ENCODE data around the gene FAM53A. TPM values are rescaled to one million over a fixed set of nuclear protein-coding genes. Genes with fewer than 3 reads are reported as not detected.

FAM53A gene
- total and polyA plus RNA-seq, 2 experiments from 2014 or later, result 7.1 to 11.8 TPM

DNA sequence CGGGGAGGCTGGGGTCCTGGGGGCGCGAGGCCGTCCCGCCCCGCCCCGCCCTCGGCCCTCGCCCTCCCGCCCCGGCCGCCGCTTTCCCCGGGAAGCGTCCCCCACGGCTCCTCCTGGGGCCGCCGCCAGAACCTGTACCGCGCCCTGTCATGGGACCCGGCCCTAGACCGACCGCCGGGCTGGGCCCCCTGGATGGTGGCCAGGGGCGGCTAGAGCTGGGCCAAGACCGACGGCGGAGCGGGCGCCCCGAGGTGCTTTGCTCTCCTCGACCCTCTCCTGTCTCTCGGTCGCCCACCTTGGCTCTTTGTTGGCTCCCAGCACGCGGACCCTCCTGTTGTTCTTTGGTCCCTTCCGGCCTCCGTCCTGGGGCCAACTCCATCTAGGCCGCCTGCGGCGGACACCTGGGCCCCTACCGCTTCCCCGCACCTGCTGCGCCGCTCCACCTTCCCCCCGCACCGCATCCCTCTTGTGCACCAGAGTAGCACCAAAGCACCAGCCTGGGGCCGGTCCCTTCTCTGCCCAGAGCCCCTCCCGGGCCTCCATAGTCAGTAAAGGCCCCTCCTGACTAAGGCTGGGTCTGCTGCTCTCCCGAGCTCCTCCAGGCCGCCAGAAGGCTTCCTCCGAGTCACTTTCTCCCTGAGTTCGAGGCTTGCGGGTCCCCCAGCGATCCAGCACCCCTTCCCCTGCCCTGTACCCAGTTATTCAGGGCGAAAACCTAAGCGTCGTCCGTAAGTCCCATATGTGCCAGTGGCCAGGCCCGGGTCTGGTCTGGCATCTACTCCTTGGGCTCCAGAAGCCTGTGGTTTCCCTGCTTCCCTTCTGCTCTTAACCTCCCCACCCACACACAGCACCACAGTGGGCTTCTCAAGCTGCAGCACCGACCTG, 37.8 kb upstream of the FAM53A start:
- TF ChIP-seq, protein P1, sequence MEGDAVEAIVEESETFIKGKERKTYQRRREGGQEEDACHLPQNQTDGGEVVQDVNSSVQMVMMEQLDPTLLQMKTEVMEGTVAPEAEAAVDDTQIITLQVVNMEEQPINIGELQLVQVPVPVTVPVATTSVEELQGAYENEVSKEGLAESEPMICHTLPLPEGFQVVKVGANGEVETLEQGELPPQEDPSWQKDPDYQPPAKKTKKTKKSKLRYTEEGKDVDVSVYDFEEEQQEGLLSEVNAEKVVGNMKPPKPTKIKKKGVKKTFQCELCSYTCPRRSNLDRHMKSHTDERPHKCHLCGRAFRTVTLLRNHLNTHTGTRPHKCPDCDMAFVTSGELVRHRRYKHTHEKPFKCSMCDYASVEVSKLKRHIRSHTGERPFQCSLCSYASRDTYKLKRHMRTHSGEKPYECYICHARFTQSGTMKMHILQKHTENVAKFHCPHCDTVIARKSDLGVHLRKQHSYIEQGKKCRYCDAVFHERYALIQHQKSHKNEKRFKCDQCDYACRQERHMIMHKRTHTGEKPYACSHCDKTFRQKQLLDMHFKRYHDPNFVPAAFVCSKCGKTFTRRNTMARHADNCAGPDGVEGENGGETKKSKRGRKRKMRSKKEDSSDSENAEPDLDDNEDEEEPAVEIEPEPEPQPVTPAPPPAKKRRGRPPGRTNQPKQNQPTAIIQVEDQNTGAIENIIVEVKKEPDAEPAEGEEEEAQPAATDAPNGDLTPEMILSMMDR (IDR thresholded peaks at IDR 0.05; ENCODE audit: low read depth, low read length), result no peak
- H3K36me3 ChIP-seq, result peaks cover 4% of the 10 kb centered on the region
- H3K27ac ChIP-seq, result no peak overlapping the region
- peak overlapping the region; percentile 68 for H3K4me3 ChIP-seq
- H3K27me3 ChIP-seq, result no peaks in the 10 kb centered on the region
- no peak for DNase-seq (ENCODE audit: low read depth in 1 of 2, low spot score in 1 of 2)
- H3K4me1 ChIP-seq (ENCODE audit: low read depth), result peaks cover 11% of the 10 kb centered on the region
- no peaks in the 10 kb centered on the region for H3K9me3 ChIP-seq (ENCODE audit: low read depth)

DNA sequence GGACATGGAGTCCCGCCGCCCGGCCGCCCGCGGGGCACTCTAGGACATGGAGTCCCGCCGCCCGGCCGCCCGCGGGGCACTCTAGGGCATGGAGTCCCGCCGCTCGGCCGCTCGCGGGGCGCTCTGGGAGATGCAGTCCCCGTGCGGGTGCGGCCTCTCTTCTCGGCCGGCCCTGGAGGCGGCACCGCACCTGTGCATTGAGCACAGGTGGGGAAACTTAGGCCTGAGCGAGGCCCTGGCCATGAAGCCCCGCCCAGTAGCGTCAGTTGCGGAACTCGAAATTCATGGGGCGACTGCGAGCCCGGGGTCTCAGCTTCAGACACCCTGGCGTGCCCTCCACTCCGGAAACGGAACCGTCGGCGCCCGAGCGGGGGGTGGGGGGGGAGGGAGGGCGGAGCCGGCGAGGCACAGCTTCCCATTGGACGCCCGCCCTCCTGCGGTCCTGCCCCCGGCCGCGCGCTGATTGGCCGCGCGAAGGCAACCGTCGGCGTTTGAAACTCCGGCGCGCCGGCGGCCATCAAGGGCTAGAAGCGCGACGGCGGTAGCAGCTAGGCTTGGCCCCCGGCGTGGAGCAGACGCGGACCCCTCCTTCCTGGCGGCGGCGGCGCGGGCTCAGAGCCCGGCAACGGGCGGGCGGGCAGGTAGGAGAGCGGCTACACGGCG, 37.0 kb upstream of the FAM53A start, which contains the start of the genes TACC3 and TMEM129:
TACC3 (plus strand) TSS at position 519 of the 663 bp plus-strand sequence. CDS start 1,901 bp downstream, outside the sequence.
TMEM129 (minus strand) TSS at position 321 of the 663 bp plus-strand sequence. CDS start 486 bp downstream, outside the sequence.
- H3K4me1 ChIP-seq (ENCODE audit: low read depth), result peaks cover 11% of the 10 kb centered on the region
- peak within 1 kb of the TSS; percentile 68 for H3K4me3 ChIP-seq
- H3K27me3 ChIP-seq, result no peaks in the 10 kb centered on the region
- TF ChIP-seq, protein P1 (IDR thresholded peaks at IDR 0.05; ENCODE audit: low read depth, low read length), result no peak
- peak within 1 kb of the TSS; percentile 85 for H3K27ac ChIP-seq
- DNase-seq (ENCODE audit: low read depth in 1 of 2, low spot score in 1 of 2), result peak; percentile 94 to 96
- H3K9me3 ChIP-seq (ENCODE audit: low read depth), result no peaks in the 10 kb centered on the region
- peaks cover 4% of the 10 kb centered on the region for H3K36me3 ChIP-seq

DNA sequence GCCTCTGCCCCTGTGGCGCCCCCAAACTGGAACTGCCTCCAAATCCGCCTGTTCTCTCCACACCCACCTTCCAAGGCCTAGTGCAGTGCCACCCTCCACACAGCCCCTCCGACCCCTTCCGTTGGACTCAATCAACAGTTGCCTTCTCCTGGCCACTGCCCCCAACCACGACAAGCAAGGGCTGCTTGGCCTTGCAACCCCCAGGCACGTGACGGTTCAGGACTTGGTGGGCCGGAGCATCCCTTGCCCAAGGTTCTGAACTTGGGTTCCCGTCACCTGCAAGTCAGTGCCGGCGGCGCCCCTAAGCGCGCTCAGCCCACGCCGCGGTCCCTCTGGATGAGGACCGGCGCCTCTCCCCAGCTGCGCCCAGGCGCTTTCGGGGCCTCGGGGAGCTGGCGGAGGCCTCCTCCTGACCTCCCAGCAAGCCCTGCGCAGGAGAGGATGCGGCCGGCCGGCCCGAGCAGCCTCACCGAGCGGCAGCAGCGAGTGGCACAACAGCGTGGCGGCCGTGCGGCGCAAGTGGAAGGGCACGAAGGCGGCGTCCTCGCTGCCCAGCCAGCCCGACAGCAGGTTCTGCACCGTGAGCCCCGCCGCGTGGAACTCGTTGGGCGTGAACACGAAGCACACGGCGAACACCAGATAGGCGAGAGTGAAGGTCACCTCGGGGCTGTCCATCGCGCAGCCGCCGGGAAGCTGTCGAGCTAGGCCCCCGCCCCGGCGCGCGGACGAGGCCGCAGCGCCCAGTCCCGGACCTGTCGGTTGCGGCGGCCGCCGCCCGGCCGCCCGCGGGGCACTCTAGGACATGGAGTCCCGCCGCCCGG, 36.3 kb upstream of the FAM53A start:
- Histone ChIP-seq H3K27me3 (no peaks in the 10 kb centered on the region), H3K27ac (peak overlapping the region; percentile 85), H3K4me1 (ENCODE audit: low read depth) (peaks cover 11% of the 10 kb centered on the region), H3K9me3 (ENCODE audit: low read depth) (no peaks in the 10 kb centered on the region), H3K4me3 (peak overlapping the region; percentile 68), H3K36me3 (peaks cover 4% of the 10 kb centered on the region)
- TF ChIP-seq, protein P1 (IDR thresholded peaks at IDR 0.05; ENCODE audit: low read depth, low read length), result no peak
- DNase-seq (ENCODE audit: low read depth in 1 of 2, low spot score in 1 of 2), result peak; percentile 53 to 71

DNA sequence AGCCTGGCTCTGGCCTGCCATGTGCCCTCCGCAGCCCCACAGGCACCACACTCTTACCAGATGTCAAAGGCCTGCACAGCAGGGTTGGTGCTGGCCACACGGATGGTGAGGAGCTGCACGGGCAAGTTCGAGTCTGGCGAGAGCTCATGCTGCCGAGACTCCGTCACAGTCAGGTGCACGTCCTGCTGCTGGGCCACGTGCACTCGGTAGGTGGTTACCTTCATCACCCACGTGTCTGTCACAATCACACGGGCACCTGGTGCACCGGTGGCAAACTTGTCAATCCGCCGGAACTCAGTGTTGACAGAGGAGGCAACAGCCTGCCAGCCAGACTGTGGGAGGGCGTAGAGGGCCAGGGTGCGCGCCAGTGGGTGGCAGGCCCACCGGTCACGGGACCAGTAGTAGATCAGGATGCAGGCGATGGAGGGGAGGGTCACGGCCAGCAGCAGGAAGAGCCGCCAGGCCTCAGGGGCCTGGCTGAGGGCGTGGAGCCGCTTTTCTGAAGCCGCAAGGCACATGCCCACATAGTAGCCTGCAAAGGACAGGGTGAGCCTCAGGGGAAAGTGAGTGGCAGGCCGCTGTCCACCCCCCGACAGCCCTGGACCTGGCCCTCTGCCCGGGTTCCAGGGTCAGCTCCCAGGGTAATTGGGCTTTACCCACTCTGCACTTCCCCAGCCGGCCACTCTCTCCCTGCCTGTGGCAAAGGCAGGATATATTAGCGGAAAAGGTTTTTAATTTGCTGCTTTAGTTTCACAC, 34.2 kb upstream of the FAM53A start:
- DNase-seq (ENCODE audit: low read depth in 1 of 2, low spot score in 1 of 2), result no peak
- Histone ChIP-seq H3K9me3 (ENCODE audit: low read depth) (no peaks in the 10 kb centered on the region), H3K36me3 (peaks cover 4% of the 10 kb centered on the region), H3K27me3 (no peaks in the 10 kb centered on the region), H3K27ac (no peak overlapping the region), H3K4me1 (ENCODE audit: low read depth) (peaks cover 11% of the 10 kb centered on the region), H3K4me3 (no peak overlapping the region)
- TF ChIP-seq, protein P1 (IDR thresholded peaks at IDR 0.05; ENCODE audit: low read depth, low read length), result no peak
